Posterior cingulate gyrus (tissue), 11 donors: ENCODE results near the gene CD34.
A peak's percentile ranks its signal among the peaks of the same experiment; 100 is the strongest.
"Not testable (repeated sequence)": the region's sequence is repeated elsewhere in the genome, so short reads cannot be mapped to it uniquely, and the experiment has no call there.

Experiments used
- DNase-seq, 10 donors: peaks; one replicate each; pipeline versions ENCODE4 v3.0.0 to v3.0.0-alpha.2; 2020 to 2021; ENCODE audit warnings: mixed read lengths in 3 of 10
- intact Hi-C: fragments of 100-400 bp; cut with DNase I; formaldehyde crosslinking; loops from one replicate; pipeline ENCODE4 v1.15.1; 2023

Gene CD34, protein sequence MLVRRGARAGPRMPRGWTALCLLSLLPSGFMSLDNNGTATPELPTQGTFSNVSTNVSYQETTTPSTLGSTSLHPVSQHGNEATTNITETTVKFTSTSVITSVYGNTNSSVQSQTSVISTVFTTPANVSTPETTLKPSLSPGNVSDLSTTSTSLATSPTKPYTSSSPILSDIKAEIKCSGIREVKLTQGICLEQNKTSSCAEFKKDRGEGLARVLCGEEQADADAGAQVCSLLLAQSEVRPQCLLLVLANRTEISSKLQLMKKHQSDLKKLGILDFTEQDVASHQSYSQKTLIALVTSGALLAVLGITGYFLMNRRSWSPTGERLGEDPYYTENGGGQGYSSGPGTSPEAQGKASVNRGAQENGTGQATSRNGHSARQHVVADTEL

DNA sequence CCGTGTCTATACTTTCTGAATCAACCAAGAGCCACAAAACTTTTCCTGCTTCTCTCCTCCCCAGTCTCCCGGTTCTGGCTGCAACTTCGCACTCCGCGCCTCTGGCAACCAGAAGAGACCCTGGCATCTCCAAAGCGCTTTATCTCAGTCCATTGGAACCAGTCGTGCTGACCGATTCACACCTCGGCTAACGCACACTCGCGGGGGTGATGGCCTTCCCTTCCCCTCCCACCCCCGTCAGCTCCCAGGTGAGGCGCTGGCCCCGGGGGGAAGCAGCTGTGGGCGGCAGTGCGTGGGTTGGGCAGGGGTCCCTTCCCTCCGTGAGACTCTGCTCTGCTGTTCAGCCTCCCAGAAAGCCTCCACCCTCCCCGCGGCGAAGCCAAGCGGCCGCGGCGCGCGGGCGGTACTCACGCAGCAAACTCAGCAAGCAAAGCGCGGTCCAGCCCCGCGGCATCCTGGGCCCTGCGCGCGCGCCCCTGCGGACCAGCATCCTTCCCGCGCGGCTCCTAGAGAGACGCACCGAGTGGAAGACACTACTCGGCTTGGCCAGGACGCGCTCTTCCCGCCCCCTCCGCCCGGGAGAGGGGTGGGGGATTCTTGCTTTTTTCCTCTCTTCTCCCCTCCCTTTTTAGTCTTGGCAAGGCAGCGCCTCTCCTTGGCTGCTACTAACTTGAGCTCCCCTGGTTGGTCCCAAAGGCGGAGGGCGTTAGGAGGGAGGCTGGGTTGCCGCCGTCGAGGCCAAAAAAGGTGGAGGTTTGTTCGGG is at the start of gene CD34:
Gene CD34, minus strand, starts transcription at position 535 of the 764 bp plus-strand sequence. Its CDS starts 45 bp downstream, at position 490.
- peak in 6 of 10 donors; percentile 23 to 86 (median 54) for DNase-seq
- intact Hi-C loops = no loop called here

DNA sequence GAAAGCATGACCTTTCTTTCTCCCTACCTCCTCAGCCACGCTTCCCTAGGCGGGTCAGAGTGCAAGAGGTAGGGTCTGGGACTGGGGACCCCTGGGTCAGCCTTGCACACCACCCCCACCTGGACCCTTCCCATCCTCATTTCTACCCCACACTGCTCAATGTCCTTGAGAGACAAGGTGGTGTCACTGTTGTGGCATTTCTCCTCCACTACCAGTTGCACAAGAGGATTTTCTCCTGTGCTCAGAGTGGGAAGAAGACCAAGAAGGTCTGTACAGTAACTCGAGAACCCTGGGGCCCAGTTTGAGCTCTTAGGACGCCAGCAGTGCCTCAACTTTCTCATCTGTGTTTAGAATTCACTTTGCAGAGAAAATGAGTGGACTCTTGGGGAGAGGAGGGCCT is 49.4 kb upstream of the CD34 start:
- DNase-seq = no peak
- intact Hi-C loops = loop anchor here (5.0 kb wide), 1 partner anchor 133 kb away; no protein-coding TSS in a partner anchor

DNA sequence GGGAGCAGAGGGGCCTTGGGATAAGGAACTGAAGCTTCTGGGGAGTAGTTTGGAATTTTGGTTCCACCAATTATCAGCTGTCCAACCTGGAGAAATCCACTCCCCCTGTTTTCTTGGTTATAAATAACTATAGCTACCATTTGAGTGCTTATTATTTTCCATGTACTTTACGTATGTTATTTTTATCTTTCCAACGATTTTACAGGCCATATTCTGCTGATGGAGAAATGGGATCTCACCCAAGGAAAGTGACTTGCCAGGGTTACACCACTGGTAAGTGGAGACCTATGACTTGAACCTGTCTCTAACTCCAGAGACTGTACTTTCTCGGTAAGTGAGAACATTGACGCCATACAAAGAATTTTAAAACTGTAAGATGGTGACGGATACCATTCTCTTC is 49.0 kb upstream of the CD34 start:
- DNase-seq = no peak
- intact Hi-C loops = loop anchor here (5.0 kb wide), 1 partner anchor 133 kb away; no protein-coding TSS in a partner anchor

DNA sequence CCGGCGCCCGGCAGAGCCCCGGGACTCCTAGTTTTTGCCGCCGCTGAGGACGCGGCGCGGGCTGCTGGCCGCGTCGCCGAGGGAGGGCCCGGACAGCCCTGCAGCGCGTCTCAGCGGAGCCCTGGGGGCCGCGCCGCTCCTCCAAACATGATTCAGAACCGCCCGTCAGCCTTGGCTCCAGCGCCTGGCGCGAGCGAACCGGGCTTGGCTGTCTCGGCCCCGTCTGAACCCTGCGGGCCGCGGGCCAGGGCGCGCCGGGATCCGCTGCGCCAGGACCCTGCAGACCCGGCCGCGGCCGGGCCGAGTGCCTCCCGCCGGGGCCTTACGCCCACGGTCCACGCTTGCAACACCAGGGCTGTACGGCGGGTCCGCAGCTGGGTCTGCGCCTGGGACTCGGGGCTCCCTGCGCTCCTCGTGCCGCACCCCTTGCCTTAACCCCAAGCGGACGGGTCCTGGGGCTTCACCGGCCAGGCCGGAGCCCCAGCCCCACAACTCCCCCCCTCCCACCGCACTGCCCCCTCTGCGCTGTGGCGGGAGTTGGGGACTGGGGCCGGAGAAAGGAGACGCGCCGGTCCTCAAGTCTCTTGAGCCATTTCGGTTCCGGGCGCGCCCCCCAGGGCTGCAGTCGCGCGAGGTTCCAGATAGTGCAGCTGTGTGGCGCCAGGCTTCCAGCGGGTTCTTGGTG is 48.4 kb upstream of the CD34 start:
- intact Hi-C loops = no loop called here
- DNase-seq = peak in 8 of 10 donors; percentile 43 to 92 (median 57)

DNA sequence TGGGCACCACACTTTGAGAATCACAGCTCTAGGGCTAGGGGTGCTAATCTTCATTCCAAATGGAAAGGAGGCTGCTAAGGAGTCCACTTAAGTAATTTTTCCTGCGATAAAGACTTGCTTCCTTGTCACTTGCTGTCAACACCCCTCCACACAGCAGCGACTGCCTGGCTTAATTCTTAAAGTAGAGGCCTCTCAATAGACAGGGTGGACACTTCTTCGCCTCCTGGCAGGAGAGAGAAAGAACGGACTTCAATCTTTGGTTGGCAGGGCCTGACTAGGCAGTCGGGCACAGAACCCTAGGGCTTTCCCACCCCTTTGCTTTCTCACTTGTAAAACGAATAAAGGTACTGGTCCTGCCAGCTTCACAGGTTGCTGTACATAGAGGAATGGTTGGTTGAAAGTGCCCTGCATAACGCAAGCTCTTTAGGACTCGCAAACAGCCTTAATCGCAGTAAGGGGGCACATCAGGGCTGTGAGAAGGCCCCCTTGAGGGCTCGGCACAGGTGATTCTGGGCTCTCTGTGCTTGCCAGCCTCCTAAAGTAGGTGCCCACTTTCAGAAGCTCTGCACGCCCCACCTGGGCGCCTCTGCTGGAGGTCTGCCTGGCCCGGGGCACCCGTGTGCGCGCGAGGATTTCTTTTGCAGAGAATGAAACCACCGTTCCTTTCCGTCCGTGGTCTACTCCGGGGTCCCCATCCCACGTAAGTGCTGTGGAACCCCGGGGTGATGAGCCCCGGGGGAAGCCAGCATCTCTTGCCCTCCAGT is 47.6 kb upstream of the CD34 start:
- intact Hi-C loops = no loop called here
- DNase-seq = peak in 1 of 10 donors; percentile 77

DNA sequence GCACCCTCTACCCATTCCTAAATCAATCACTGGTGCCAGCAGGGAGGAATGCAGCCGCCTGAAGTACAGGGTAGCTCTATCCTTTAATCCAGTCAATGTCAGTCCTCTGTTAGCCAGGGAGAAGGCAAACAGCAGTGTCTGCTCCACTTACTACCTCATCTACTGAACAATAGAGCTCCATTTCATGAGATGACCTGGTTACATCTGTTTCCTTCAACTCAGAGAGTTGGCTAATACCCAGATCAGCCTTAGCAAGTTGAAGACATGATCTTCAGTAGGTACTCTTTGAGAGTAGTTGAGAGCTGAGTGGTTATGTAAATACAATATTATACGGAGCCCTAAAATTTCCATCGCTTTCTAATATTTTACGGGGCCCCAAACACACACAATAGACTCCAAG is 46.1 kb upstream of the CD34 start:
- DNase-seq = no peak
- intact Hi-C loops = no loop called here

DNA sequence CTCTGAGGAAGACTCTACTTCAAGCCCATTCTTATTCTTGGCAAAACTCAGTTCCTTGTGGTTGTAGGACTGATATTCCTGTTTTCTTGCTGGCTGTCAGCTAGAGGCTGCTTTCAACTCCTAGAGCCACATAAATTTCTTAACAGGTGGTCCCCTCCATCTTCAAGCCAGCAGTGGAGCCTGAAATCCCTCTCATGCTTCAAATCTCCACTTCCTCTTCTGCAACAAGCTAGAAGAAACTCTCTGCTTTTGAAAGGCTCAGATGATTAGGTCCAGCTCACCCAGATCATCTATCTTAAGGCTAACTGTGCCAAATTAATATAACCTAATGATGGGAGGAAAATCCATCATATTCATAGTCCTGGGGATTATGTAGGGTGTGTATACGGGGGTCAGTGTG is 43.2 kb upstream of the CD34 start:
- no peak for DNase-seq
- intact Hi-C loops = no loop called here

DNA sequence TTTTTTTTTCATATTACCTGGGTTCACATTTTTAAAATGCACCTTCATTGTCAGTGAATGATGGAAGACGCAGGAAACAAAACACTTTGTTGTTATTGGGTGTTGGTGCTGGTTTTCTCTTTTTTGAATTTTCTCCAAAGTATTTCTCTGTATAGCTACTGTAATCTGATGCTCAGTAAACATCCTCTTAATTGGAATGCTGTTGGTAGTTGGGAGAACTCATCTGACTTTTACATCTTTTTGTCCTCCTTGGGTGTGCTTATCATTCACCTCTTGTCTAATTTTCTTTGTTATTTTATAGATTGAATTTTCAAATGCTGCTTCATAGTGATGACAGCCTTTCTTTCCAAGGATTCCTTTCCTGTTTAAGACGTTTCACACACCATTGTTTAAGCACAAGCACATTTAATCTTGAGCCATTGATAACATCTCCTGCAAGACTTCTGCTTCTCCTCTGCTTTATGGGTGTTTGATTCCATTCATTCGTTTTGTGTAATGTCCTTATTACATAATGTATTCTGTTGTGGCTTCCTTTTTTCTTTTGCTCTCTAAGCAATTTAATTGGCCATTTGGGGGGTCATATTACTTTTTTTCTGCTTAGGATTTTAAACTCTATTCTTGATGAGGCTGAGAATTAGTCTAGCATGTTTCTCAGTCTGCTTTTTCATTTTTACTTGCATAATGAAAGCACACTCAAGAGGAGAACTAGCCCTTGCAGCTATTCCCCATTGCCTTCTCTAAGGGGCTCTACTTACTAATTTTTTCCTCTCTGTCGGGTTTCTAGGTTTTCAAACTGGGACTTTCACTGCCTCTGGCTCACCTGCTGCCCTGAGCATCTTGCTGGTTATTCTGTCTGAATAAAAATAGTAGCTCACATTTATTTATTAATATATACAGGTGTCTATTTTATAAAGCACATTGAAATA is 42.0 kb upstream of the CD34 start:
- intact Hi-C loops = no loop called here
- DNase-seq = no peak

DNA sequence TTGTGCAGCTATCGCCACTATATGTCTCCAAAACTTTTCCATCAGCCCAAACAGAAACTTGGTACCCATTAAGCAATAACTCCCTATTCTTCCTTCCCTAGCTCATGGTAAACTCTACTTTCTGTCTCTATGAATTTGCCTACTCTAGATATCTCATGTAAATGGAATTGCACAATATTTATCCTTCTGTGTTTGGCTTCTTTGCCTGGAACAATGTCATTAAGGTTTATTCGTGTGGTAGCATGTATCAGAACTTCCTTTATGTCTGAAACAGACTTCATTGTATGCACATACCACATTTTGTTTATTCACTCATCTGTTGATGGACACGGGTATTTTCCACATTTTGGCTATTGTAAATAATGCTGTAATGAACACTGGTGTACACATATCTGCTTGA is 40.7 kb upstream of the CD34 start:
- no peak for DNase-seq

DNA sequence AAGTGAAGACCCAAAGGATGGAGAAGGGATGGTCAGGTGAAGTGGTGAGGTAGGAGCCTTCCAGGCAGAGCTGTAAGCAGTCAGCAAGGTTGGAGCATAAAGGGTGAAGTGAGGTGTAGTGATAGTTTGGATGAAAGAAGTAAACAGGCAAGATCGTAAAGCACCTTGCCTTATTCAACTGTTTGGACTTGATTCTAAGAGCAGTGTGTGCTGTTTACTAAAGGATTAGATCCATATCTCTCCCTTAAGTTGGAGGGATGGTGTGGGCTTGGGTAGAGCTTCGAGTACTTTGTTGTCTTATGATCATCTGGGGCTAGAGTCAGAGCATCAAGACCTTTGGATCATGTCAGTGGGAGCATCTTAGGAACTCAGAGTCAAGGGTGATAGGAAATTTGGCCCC is 39.8 kb upstream of the CD34 start:
- DNase-seq = no peak
- intact Hi-C loops = no loop called here

More for the DNA sequence above, 40.7 kb upstream of the CD34 start:
- intact Hi-C loops = no loop called here

DNA sequence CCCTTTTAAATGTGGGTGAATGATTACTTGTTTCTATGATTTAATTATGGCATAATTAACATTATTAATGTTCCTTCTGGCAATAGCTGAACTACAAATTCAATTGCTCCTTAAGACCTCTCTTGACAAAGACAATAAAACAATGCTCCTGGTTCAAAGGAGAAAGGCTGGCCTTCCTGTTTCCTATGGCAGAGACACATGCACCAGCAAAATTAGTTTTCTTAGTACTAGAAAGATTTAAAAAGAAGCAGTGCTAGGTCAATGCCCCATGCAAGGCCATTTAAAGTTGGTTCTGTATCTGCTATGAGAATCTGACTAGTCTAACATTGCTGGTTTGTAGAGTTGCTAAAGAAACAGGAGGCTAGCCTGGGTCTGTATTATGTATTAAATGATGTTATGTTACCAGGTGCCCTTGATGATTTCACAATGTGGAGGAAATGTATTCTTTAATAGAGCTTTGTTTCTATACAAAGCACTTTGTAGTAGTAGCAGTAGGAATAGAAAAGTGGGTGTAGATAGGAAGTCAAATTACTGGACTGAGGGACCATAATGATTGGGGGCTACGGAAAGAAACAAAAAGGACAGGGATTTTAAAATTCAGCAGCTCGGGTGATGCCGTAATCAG is 38.8 kb upstream of the CD34 start:
- DNase-seq = no peak
- intact Hi-C loops = no loop called here

DNA sequence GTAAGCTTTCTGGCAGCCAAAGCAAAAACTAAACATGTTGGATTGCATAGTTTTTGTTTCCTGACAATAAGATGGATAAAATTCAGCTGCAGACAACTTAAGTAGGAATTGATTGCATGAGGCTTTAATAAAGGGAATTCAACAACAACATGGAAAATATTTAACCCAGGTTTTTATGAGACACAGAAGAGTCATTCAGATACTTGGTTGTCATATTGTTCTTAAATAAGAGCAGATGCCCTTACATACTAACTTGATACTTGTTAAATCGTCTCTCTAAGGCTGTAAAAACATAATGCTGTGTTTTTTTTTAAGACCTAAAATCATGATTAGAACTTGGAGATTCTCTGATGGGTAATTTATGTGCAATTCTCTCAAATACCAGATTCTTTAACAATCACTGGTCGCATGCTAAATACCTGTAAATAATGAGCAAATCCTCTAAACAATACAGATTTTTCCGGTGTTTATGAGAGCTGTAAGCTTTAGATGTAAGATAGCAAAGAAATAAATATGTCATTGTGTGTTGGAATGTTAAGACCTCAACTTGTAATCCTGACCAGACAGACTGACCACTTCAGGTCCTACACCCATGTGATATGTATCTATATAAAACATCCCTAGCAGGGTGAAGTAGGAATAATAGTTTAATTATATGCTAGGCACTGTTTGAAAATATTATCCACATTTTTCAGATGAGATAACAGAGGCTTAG is 37.8 kb upstream of the CD34 start:
- intact Hi-C loops = no loop called here
- no peak for DNase-seq

DNA sequence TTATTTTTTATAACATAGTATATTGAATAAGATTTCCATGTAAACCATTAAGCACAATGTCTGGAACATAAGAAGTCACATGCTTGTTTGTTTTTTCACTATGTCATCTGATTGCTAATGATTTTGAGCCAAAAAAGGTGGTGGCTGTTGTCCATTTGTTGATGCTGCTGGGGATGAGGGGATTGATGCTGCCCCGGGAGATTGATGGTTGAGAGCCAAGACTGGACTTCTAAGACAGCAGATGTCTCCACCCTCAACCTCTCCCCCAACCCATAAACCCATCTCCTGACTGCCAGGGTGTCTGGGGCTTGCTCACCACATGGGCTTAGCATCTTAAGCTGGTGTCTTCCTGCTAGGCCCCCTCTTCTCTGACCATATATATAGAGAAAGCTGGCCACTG is 35.8 kb upstream of the CD34 start:
- intact Hi-C loops = no loop called here

DNA sequence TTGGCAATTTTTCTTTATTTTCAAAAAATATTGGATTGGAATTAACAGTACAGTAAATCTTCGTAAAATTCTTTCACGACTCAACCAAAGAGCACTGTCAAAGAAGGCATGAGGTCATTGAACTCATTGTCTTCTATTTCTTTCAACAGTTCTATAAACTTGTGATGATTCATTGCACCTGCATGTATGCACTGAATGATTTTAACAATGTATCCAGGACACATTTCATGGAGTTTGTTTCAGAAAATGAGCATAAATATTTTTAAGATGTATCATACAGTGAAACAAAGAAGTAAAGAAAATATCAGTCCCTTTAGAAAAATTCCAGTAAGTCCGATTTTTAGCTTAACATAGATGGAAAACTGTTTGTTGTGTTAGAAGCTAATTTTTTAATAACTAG is 33.6 kb upstream of the CD34 start:
- DNase-seq = no peak
- intact Hi-C loops = no loop called here

More for the DNA sequence above, 35.8 kb upstream of the CD34 start:
- no peak for DNase-seq

DNA sequence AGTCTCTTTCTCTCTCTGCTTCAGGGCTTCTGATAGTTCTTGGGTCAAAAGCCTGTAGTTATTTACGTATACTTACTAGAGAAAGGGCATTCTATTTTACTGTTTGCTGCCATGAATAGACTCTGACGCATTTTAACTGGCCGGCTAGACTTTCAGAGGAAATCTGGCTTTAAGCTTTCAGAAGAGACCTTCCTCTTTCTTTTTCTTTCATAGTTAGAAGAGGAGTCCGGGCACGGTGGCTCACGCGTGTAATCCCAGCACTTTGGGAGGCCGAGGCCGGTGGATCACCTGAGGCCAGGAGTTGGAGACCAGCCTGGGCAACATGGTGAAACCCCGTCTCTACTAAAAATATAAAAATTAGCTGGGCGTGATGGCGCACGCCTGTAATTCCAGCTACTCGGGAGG is 31.4 kb upstream of the CD34 start:
- DNase-seq = peak in 1 of 10 donors; percentile 68
- intact Hi-C loops = not testable (repeated sequence)

DNA sequence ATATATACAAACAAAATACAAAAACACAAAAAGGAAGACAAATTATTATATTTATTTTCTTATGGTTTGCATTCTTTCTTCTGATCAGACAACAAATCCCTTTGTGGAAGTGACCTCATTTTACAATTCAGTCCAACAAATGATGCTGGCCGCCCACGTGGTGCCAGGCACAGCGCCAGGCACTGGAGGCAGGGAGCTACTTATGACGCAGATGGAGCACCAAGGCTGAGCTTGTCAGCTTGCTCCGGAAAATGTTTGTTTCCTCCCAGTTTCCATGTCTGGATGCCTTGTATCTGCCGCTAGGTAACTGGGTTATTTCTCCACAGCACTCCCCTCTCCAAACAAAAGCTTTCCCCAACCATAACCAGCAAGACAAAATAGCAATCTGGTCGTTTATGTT is 30.7 kb upstream of the CD34 start:
- intact Hi-C loops = no loop called here
- peak; percentile 34 to 94 (median 64) for DNase-seq

DNA sequence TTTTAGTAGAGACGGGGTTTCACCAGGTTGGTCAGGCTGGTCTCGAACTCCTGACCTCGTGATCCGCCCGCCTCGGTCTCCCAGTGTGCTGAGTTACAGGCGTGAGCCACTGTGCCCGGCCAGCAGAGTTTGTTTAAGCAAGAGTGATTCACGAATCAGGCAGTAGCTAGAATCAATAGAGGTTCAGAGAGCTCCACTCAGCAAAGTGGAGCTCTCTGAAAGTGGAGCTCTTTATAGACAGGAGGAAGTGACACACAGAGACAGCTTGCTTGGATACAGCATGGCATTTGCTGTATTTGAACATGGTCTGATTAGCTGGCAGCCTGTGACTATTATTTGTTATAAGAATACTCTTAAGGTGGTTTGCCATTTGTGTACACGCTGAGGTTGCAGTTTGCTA is 27.1 kb upstream of the CD34 start:
- intact Hi-C loops = no loop called here
- DNase-seq = no peak

DNA sequence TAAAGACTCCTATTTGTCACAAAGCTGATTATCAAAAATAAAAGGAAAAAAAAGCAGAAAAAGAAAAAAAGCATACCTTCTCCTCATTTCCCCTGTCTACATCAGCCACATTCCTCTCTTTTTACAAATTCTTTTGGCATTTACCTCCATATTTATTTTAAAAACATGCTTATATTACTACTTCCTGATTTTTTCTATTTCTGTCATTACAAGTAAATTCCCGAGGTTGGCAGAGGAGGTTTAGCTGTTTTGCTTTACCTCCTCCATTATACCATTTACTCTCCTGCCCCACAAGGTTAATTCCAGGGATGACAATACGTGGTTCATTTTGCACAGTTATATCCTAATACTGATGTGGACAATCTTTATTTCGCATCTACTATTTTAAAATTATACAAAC is 26.3 kb upstream of the CD34 start:
- intact Hi-C loops = no loop called here
- DNase-seq = no peak
